GM21367 (cell line): ENCODE results near the gene ADAM15.

Experiments
- ATAC-seq: cut with Tn5 transposase; IDR thresholded peaks from one replicate; pipeline ENCODE4 v1.9.1; 2021; ENCODE audit not compliant: unreplicated experiment

The ADAM15 gene

GRCh38 chr1:155110381-155110780 is 59.3 kb downstream of the ADAM15 start:
- ATAC-seq: no peak

- ATAC-seq: no peak
Observed at GRCh38 chr1:155110826-155111225, 59.7 kb downstream of the ADAM15 start.
